Myocyte (in vitro differentiated cells): ENCODE measurements around the gene ZNF205. TPM values are rescaled to one million over a fixed set of nuclear protein-coding genes. Genes with fewer than 3 reads are reported as not detected.

Source experiments
- DNase-seq: peaks from one replicate; pipeline ENCODE4 v3.0.0-alpha.2; 2012; ENCODE audit warnings: low read depth
- total RNA-seq: library from RNA; depleted of rRNA; stranded (reverse); fragments of >200 nt; gene quantifications from 2 replicates; pipeline ENCODE4 v1.2.3, GENCODE V29; 2014

The ZNF205 gene
- total RNA-seq, 1 donor from 2014 or later = 29.2 TPM

DNA sequence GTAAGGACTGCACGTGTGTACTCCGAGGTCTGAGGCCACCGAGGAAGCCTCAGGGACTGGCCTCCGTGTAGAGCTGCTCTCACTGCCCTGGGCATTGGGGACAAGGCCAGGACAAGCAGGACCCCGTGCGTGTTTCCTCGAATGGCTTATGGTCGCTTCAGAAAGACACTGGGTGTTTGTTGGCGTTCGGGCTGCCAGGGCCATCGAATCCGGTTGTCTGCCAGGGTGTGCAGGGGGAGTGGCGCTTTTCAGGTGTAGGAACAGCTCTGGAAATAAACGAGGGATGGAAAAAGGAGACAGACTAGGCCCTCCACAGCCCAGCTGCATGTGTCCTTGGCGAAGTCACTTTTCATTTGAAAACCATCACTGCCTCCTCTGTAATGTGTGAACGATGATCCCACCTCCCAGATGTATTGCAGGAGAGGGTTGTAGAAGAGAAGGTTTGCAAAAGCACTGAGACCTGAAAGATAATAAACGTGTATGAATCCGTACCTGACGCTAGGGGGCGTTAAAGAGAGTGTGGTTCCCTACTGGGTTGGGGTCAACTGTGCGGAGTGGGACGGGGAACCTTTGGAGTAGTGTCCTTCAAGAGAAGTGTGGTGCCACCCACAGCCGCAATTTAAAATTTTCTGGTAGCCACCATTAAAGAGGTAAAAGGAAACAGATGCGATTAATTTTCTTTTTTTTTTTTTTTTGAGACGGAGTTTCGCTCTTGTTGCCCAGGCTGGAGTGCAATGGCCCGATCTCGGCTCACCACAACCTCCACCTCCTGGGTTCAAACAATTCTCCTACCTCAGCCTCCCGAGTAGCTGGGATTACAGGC lies 11.2 kb upstream of the ZNF205 start:
- DNase-seq = no peak

DNA sequence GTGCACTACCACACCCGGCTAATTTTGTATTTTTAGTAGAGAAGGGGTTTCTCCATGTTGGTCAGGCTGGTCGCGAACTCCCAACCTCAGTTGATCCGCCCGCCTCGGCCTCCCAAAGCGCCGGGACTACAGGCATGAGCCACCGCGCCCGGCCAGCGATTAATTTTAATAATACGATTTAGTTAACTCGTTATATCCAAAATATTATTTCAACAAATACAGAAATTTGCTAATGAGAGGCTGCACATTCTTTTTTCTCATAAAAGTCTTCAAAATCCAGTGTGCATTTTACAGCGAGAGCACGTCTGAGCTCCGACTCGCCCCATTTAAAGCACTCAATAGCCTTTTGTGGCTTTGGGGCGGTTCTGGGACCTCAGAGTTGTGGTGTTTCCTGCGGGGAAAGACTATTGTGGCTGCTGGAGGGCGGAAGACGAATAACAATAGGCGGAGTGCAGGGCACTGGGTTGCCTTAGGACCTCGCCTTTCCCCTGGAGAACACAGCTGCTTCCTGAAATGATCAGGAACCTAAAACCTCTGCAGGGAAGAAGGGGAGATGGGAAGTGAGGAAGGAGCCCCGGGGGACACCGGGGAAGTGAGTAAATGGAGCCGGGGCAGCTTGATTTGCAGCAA lies 10.4 kb upstream of the ZNF205 start:
- DNase-seq = no peak

DNA sequence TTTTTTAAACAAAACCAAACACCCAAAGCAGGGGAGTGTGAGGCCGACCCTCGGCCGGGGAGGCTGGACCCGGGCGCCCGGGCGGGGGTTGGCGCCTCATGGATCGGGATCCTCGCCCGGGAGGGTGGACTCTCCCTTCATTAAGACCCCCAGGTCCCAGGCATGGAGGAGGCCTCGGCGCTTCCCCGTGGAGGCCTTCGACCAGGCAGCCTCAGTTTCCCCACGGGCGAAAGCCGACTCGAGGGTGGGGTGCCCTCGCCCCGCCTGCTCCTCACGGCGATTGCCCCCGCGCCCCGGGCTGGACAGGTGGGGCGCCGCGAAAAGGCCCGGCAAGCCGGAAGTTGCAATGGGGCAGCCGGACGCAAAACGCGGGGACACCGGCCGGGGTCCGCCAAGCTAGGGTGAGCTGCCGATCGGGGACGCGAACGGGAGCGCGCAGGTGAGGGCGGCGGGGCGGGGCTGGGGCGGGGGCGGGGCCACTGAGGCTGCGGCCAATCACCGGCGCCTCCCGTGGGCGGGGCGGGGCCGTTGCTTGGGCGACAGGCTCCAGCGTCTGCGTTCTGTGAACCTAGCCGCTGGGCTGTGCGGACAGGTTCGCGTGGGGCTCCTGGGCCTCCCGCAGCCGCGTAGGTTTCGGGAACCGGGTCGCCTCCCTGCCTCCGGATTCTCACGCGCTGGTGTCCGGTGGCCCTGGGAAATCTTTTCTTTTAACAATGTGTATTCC lies 6.0 kb upstream of the ZNF205 start:
- peak; percentile 88 for DNase-seq

DNA sequence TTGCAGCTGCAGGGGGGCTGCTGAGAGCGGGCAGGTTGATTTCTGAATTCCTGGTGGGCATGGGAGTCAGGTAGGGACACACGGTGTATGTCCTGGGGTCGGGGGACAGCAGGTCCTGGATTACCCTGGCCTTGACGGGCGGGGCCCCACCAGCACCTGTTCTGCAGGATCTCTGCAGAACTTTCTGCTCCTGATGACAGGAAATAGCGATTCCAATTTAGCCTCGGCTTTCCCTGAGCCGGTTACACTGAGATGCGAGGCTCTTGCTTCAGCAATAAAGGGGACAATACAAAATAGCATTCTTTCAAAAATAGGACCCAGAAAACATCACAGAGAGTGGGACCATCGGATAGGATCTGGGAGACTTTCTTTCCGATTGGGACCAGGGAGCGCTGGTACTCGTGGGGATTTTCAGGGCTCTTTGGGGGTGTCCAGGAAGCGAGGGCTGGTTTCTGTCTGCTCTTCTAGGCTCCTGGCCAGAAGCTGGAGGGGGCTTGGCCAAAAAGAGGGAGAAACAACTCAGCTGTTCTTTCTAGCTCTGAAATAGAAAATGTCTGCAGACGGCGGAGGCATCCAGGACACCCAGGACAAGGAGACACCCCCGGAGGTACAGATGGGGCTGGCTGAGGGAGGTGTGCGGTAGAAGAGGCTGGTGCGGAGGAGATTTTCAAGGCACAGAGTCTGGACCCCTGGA lies 642 bp downstream of the ZNF205 start:
- peak; percentile 50 for DNase-seq

DNA sequence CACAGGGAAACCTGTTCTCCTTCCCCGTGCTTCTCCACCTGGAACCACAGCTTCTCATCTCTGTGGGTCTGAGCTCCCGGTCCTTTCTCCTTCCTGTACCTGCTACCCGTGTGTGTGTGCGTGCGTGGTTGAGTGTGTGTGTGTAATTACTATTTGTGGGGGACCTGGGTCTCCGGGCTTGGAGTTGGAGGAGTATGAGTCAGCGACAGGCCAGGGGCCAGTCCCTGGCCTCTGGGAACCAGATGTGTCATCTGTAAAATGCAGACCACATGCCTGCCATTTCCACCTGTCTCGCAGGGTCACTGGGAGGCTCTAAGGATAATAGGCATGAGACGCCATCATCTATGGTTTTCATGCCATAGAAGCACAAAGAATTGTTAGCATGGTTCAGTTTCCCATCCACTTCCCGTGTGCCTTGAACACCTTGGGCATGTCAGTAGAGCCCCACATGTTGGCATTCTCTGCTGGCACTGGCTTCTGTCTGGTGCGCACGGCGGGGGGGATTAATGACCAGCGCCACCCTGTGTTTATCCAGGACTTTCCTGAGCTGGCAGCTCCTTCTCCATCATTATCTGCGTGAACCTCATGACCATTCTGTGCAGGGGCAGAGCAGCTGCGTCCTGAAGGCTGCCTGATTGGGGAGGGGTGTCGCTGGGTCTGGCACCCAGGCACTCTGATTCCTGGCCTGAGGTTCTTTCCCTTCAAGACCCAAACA lies 1.5 kb downstream of the ZNF205 start:
- DNase-seq = peak; percentile 64

DNA sequence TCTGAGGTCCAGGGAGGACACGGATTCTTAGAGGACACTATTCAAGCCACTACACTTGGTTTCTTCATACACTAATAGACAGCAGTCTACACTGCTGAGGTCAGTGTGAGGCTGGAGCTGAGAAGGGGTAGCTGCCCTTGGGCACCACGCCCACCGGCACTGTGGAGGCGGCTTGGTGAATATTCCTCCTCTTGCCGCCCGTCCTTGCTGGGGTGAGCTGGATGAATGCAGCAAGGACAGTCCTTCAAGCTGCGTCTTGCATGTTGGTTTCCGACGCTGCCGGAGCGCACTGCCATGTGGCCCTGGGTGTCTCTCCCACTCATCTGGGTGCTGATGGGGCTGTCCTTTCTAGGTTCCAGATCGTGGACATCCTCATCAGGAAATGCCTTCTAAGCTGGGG lies 2.6 kb downstream of the ZNF205 start:
- DNase-seq = no peak

DNA sequence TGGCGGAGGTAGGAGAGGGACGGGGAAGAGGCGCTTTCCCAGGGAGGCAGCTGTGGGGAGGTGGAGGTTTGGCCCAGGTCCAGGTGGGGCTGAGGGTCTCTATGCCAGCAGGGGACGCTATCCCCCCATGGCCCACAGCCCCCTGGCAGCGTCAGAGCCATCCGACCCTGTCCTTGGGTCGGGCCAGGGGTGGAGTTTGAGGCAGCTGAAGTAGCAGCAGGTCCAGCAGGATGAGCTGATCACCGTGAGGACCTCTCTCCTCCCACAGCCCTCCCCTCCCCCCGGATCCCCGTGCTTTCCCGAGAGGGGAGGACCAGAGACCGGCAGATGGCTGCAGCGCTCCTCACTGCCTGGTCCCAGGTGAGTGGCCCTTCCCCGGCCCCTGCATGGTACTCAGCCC lies 3.2 kb downstream of the ZNF205 start:
- DNase-seq = no peak

DNA sequence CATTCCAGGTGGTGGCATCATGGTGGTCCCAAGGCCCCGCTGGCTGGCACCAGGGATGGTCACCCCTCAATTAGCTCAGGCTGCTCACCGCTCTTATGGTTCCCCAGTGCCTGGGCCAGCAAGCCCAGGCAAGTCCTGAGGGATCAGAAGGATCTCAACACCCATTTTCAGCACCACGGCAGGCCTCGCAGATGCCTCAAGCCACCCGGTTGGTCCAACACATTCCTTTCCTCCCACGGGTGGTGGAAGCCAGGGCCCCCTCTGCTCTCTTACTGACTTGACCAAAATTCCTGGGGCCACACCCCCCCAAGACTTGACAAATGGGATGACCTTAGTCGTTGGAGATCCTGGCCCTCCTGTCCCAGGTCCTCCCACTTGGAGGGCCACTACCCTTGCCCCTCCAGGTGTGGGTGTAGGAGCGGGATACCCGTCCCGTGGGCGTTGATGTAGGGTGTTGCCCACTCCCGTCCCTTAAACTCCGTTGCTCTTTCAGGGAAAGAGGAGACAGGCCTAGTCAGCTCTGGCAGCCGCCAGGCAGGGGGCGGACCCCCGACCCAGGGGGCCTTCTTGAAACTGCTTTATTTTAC lies 5.9 kb downstream of the ZNF205 start:
- DNase-seq = peak; percentile 45

DNA sequence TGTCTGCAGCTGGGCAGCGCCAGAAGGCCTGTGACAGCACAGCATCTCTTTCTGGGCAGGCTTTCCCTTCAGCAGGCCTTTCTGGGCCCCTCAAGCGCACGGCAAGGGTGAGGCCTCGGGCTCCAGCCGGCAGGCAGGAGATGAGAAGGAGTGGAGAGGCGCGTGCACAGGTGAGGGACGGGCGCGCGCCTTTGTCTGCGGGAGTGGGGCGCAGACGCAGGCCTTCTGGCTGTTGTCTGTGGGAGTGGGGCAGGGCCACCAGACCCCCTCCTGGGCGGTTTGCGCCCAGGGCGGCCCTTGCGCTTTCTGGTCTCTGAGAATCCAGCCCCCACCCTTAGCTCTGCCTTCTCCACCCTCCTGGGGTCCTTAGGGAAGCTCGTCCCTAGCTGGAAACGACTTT lies 6.5 kb downstream of the ZNF205 start:
- DNase-seq = no peak

DNA sequence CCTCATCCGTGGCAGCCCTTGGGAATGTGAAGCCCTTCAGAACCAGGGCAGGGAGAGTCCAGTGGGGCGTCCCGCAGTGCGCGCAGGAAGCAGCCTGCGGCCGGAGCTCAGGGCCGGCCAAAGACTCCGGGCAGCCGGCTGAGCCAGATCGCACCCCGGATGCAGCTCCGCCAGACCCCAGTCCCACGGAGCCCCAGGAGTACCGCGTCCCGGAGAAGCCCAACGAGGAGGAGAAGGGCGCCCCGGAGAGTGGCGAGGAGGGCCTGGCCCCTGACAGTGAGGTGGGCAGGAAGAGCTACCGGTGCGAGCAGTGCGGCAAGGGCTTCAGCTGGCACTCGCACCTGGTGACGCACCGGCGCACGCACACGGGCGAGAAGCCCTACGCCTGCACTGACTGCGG lies 6.9 kb downstream of the ZNF205 start:
- DNase-seq = no peak

DNA sequence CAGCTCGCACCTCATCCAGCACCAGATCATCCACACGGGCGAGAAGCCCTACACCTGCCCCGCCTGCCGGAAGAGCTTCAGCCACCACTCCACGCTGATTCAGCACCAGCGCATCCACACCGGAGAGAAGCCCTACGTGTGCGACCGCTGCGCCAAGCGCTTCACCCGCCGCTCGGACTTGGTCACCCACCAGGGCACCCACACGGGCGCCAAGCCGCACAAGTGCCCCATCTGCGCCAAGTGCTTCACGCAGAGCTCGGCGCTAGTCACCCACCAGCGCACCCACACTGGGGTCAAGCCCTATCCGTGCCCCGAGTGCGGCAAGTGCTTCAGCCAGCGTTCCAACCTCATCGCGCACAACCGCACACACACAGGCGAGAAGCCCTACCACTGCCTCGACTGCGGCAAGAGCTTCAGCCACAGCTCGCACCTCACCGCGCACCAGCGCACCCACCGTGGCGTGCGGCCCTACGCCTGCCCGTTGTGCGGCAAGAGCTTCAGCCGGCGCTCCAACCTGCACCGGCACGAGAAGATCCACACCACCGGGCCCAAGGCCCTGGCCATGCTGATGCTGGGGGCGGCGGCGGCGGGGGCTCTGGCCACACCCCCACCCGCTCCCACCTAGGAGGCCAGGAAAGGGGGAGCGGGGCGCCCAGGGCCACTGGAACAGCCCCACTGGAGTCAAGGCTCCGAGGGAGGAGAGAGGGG lies 7.5 kb downstream of the ZNF205 start:
- no peak for DNase-seq

DNA sequence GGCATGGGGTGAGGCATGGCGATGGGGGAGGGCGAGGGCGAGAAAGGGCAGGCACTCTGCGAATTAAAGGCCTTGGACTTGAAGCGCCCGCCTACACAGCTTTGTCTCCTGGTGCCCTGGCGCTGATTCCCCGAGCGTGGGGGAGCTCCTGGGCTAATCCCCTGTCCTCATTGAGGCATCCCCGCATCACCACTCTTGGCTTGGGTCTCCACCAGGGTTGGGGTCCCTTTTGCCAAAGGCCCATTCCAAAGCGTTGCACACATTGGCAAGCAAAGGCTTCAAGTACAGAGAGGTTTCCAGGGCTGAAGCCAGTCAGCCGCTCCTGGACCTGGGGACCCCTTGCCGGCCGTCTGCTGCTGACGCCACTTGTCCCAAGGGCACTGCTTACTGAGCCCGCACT lies 8.0 kb downstream of the ZNF205 start:
- DNase-seq = no peak

DNA sequence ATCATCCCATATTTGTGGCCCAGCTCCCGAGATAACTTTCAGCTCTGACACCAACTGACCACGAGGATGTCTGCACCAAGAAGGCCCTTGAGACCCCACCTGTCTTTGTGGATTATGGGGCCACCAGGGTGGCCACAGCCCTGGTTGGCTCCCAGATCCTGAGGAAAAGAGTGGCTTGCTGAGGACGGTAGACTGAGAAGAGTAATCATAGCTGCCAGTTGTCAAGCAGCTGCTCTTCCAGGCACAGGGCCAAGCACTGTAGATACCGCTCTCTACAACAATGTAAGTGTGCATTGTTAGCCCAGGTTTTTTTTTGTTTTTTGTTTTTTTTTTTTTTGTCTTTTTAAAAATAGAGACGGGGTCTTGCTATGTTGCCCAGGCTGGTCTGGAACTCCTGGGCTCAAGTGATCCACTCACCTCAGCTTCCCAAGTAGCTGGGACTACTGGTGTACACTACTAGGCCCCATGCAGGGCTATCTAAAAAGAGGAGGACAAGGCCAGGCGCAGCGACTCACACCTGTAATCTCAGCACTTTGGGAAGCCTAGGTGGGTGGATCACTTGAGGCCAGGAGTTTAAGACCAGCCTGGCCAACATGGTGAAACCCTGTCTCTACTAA lies 9.6 kb downstream of the ZNF205 start:
- peak; percentile 99 for DNase-seq

DNA sequence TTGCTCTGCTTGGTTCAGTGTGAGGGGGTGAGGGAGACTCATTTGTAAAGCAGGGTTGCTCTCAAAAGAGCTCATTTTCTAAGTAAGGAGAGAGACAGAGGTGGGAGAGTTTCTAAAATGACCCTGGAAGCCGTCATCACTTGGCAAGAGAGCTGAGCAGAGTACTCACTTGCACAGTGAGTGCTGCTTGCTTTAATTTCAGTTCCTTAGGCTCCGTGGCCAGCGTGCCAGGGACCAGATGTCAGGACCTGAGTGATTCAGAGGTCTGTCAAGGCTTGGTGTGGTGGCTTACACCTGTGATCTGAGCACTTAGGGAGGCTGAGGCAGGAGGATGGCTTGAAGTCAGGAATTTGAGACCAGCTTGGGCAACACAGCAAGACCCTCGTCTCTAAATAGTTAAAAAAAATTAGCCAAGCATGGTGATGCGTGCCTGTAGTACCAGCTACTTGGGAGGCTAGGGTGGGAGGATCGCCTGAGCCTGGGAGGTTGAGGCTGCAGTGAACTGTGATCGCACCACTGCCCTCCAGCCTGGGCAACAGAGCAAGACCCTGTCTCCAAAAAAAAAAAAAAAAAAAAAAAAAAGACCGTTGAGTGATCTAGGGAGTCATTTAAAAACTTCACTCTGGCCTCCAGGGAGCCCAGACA lies 10.7 kb downstream of the ZNF205 start:
- DNase-seq = peak; percentile 75

DNA sequence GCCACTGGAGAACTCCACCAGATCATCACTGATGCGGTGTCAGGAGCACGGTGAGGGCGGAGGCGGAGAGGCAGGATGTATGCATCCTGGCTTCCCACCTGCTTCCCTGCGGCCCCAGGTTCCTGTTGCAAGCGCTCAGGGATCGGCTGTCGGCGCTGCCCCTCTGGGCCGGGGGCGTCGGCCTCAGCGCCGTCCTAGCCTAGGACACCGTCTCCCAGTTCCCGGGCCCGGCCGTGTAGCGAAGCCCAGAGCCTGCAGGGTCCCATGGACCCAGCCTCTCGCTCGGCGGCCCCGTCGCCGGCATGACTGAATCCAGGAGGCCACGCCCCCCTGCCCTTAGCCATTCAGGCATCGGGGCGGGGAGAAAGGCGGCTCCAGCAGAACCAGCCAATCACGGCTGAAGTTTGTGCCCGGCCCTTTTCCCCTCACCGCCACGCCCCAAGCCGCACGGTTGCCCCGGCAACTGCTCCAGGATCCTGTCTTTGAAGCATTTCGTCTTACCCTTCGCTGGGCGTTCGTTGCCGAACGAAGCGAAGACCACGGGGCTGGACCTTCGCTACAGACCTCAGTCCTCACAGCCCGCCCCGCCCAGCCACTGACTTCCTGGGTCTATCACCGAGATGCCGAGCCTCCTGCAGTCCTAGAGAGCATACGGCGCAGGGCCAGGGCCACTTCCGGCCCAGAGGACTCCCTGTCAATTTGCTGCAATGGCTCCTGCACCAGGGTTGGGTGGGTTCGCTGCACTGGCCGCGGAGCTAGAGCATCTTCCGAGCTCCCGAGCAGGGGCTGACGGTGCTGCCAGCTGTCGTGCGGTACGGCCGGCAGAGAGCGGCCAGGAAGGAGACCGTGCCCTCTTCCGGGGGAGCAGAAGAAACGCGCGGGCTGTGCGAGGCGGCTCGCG lies 11.8 kb downstream of the ZNF205 start:
- peak; percentile 95 for DNase-seq

DNA sequence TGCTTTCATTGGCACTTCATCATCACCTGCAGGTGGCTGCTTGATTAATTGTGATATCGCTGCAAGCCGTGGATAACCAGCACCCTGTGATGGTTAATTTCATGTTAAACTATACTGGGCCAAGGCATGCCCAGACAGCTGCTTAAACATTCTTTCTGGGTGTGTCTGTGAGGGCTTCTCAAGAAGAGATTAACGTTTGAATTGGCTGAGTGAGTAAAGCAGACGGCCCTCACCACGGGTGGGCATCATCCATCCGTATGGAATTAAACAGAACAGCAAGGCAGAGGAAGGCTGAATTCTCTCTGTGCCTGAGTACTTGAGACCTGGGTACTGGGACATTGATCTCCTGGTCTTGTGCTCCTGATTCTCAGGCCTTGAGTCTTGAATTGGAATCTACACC lies 15.4 kb downstream of the ZNF205 start:
- DNase-seq = no peak

DNA sequence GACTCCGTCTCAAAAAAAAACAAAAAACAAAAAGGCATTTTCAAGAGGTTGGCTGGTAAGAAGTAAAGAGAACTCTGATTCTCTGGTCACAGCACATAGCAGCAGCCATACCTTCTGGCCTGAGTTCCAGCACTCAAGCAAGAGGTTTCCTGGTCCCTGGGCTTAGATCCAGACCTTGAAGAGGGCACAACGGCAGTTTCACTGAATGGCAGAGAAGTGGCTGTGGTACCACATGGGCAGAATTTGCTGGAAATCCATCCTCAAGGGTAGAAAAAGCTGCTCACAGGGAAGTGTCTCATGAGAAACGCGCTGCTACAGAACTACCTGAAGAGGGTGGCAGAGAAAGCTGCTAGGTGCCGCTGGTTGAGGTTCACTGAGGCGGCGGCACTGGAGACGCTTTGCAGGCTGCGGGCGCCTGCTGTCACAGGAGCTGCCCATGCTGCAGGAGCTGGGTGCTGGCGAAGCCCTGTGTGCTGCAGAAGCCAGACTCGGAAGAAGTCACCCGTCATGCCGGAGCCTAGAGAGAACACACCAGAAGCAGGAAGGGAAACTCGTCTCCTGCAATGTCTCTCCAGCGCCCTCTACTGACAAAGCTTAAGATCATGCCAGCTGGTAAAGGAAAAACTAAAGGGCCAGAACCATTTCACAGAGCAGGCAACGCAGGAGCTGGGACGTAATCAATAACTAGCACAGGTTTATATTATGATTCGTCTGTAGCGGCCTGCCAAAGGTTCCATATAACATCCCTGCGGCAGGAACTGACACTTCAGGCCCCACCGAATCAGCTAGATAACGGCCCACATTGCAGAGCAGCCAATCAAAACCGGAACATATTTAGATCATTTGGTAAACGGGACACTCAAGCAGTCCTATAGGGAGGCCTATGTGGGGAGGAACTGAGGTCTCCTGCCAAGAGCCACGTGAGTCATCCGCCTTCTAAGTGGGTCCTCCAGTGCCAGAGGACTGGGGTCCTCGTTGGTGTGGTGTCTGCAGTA lies 17.0 kb downstream of the ZNF205 start:
- DNase-seq = peak; percentile 89
